GM12874 (cell line): ENCODE results near the gene THSD1.

Experiments used
- CTCF ChIP-seq: IDR thresholded peaks from 2 replicates; pipeline ENCODE4 v1.5.1; 2011; ENCODE audit warnings: low read depth, mild to moderate bottlenecking, control low read depth, low read length, moderate library complexity; ENCODE audit not compliant: insufficient read depth

Gene THSD1

GRCh38 chr13:52421216-52421615, 15.2 kb upstream of the THSD1 start:
- no peak for TF ChIP-seq CTCF

GRCh38 chr13:52419080-52419479, 13.1 kb upstream of the THSD1 start:
- TF ChIP-seq CTCF: no peak

GRCh38 chr13:52414963-52415362, 9.0 kb upstream of the THSD1 start:
- TF ChIP-seq CTCF: no peak

- TF ChIP-seq CTCF: no peak
Observed at GRCh38 chr13:52414051-52414450, 8.1 kb upstream of the THSD1 start.

GRCh38 chr13:52412128-52412527, 6.2 kb upstream of the THSD1 start:
- TF ChIP-seq CTCF: no peak

- no peak for TF ChIP-seq CTCF
Observed at GRCh38 chr13:52411629-52412028, 5.7 kb upstream of the THSD1 start.

GRCh38 chr13:52406629-52407028, 657 bp upstream of the THSD1 start:
- TF ChIP-seq CTCF: no peak

- TF ChIP-seq CTCF: no peak
Observed at GRCh38 chr13:52405369-52405766, 604 bp downstream of the THSD1 start.
